Dermis microvascular lymphatic vessel endothelial cell (primary cell): ENCODE measurements around the gene BRD3. TPM values are rescaled to one million over a fixed set of nuclear protein-coding genes. Genes with fewer than 3 reads are reported as not detected.
"Not testable (repeated sequence)": the region's sequence is repeated elsewhere in the genome, so short reads cannot be mapped to it uniquely, and the experiment has no call there.

ENCODE experiments used
- DNase-seq, 2 donors: peaks; one replicate each; pipeline versions ENCODE4 v3.0.0 to v3.0.0-alpha.2; 2010; ENCODE audit warnings: low read depth in 2 of 2
- total RNA-seq: library from RNA; depleted of rRNA; stranded (reverse); fragments of >200 nt; gene quantifications from 2 replicates; pipeline ENCODE4 v1.2.1, GENCODE V29; 2014

BRD3 gene
- total RNA-seq, 1 donor from 2014 or later: 6.8 TPM

DNA sequence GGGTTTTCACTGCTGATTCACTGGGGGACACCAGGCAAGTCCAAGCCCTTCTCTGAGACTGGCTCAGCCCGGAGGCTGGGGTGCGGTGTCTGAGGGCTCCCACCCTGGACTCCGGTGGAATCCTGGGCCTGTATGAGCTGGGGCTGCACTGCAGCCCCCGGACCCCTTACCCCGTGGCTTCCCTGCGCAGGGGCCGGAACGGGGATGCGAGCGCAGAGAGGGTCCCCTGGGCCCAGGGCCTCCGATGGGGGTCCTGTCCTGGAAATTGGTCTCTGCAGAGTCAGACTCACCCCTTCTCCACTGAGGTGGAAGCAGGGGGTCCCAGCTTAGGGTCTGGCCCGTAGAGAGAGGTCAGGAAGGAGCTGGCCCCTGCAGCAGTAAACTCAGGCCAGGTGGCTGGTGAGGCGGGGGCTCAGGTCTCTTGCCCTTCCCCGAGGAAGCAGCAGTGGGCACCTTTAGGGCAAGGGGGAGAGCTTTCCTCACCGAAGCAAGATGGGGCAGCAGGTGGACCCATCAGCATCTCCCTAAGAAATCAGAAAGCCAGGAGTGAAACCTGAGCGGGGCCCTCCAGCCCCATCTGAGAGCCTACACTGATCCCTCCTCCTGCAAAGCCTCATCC lies 74.1 kb downstream of the BRD3 start:
- DNase-seq: no peak

- DNase-seq: peak; percentile 70 to 82
Measured at GRCh38 chr9:133992780-133993634, 74.8 kb downstream of the BRD3 start.

DNA sequence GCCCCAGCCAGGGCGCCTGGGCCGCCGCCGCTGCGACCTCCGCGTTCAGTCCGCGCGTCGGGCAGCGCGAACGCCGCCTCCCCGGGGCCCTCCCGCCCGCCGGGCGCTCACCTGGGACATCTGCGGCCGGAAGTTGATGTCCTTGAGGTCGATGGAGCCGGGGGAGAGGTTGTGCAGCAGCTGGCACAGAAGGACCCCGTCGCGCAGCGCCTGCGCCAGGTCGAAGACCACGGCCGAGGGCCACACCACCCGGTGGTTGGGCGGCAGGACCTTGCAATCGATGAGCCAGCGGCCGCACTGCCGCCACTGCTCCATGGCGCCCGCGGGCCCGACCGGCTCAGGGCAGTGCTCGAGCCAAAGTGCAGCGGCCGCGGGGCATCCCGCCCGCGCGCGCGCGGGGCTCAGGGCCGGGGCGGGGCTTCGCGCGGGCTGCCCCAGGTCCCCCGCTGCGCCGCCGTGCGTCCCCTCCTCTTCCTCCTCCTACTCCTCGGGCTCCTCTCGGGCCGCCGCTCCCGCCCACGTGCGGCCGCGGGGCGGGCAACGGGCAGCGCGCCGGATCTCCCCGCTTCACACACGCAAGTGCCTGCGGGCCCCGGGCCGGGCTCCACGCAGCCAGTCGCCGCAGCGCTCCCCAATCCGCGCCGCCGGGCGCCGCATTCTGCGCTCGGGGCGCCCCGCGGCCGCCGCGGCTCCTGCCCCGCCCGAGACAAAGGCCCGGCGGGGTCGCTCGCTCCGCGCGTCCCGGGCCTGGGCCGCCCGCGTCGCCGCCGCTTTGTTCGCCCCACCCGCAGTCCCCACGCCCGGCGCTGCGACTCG lies 75.7 kb downstream of the BRD3 start, which contains the start of gene VAV2:
Gene VAV2 (minus strand): TSS at position 361 of the 816 bp plus-strand sequence. CDS start 46 bp downstream, at position 315.
- DNase-seq: peak in 1 of 2 donors; percentile 70

DNA sequence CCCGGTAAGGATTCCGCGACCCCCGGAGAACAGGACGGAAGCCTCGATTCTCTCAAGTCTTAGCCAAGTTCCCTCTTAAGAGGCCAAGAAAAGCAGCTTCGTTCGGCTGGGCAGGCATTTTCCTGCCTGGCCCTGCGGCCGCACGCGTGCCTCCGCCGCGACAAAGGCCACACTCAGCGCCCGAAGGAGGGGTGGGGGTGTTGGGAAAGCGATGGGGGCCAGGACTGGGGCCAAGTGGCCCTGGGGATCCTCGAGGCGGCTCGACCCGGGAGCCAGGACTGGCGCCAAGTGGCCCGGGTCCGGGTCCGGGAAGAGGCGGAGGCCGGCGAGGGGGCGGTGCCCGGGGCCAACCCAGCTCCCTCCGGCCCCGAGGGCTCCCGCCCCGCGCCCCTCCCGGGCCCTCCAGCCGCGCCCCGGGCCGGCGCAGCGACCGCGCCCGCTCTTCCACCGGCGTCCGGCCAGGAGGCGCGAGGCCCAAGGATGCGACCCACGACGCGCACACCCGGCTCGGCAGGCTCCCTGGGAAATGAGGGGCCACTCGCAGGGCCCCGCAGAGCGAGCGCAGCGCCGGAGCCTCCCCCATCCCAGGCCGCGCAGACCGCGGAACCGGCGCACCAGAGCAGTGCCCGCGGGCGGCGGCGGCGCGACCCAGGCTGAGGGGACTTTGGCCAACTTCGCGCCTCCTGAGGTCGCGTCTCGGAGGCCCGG lies 76.5 kb downstream of the BRD3 start:
- peak in 1 of 2 donors; percentile 16 for DNase-seq

DNA sequence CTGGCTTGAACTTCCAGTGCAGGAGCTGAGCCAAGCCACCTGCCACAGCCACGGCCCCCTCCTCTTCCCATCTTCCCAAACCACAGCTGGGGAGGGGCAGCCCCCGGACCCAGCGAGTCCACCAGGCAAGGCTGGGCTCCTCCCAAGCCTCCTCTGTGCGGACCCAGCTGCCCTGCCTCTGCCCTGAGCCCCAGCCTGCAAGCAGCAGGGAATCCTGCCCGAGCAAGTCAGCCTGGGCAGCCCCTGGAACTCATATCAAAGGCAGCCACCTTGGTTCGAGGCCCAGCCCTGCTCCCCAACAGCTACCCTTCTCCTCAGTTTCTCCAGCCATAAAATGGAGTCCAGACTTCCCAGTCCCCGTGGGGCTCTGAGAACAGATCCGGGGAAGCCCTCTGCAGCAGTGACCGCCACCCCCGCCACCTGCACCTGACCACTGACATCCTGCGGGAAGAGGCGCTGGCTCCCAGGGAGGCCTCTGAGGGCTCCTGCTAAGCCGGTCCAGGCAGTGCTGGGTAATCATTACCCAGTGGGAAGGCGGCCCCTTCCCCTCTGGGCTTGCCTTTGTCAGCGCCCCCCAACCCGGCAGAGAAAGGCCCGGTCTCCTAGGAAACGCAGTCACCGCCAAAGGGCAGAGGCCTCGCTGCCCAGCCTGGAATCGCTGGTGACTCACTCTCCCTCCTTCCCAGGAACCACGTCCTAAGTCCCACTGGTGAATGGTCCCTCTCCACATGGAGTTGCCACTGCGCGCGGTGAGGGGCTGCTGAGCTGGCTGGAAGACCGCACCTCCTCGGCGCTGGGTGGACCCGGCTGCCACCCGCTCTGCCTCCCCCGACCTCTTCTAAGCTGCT lies 77.2 kb downstream of the BRD3 start:
- peak in 1 of 2 donors; percentile 81 for DNase-seq

DNA sequence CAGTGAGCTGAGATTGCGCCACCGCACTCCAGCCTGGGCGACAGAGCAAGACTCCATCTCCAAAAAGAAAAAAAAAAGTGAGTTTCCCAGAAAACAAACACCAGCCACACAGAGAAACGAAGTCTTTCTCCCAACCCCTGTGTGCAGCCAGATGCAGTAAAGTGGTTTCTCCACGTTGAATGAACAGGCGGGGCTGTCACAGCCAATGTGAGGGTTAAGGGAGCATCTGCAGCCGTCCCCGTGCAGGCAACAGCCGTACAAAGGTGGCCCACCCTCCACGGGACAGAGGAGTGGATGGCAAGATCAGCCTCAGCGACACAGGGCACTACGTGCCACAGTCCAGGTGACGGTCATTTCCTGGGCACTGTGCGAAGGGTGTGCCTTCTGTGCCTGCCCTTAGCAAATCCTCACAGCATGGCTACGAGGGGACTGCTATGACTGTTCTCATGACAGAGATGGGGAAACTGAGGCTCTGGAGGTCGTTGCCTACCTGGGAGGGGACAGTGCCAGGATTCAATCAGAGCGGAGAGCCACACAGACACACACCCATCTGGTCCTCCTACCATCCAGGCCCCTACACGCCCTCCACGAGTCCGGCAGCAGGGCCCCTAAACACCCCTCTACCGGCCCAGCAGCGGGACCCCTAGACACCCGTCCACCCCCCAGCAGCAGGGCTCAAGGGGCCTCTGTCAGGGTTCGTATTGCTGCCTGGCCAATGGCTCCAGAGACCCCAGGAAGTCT lies 78.0 kb downstream of the BRD3 start:
- no peak for DNase-seq

- DNase-seq: not testable (repeated sequence)
Measured at GRCh38 chr9:133988771-133989170, 79.1 kb downstream of the BRD3 start.

- no peak for DNase-seq
Measured at GRCh38 chr9:133987946-133988665, 79.7 kb downstream of the BRD3 start.

DNA sequence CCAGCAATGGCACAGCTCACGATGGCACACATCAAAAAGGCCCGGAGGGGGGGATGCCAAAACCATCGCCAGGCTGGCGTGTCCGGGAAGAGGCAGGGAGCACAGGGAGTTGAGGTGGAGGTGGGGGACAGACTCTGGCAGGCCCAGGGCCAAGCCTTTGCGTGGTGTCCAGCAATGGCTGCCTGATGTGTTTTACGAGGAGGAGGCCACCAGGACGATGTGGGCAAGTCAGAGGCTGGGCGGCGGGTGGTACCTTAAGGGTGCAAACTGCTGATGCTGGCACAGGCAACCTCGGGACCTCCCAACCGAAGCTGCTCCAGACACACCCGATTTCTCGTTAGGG lies 80.4 kb downstream of the BRD3 start:
- no peak for DNase-seq

DNA sequence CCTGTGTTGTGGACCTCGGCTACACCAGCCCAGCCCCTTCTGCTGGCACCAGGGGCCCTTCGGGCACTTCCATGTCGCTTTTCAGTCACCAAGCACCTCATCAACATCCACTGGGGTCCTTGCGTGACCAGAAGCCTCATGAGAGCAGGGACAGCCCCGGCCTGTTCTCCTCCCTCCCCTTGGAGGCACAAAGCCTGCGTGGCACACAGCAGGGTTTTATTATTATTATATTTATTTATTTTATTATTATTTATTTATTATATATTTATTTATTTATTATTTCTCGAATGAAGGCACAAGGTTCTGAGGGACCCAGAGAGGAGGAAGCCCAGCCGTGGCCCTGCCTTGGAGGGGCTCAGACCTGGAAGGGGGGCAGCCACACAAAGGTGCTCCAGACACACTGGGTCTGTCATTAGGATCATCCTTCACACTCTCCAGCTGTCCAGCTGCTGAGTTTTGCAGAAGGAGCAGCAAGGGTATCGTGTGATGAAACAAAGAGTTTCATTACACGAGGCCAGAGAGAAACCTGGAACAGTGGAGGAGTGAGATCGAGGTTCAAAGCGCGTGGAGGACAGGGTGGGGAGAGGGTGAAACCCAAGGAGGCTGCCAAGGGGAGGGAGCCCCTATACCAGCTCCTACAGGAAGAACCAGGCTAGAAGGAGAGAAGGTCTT lies 80.9 kb downstream of the BRD3 start:
- no peak for DNase-seq

DNA sequence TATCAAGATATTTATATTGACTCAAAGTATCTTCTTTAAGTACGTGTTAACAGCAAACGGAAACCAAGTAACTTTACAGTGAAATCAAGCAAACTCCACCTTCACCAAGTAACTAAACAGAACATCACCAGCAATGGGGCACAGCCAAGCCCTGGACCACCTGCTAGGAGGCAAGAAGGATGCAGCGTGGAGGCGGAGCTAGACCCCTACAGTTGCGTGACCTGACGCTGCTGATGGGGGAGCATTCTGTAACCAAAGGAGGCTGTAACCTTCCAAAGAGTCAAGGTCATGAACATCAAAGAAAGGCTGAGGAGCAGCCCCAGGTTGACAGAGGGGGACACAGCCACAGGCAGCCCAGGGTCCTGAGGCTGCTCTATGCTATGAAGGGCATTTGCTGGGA lies 81.8 kb downstream of the BRD3 start:
- DNase-seq: no peak

DNA sequence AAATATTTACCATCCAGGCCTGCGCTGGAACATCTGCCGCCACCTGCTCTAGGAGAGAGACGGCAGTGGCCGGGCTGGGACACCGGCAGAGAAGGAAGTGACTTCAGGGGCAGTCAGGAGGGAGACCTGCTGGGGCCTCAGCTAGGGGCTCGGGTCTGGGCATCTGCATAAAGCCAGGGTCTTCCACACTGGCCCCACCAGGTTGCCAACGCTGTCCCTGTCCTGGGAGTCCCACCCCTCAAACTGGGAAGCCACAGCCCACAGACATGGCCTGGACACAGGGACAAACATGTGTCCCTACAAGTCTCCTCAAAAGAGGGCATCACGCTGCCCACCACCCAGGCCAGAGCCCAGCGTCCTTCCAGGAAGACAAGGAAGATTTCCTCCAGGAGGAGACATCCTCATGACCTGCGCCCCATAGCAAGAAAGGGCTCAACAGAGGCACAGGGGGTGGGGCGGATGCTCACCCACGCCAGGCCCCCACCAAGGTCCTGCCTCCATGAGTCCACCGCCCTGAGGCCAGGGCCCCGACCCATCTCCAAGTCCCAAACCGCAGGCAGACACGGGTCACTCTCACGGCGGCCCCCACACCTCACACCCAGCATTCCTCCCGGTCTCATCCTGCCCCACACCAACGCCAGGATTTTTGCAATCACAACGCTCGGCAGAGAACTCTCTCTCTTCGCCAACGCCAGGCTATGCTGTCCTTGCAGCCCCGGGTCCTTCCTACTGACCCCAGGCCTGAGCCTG lies 84.7 kb downstream of the BRD3 start:
- DNase-seq: no peak

- no peak for DNase-seq
Measured at GRCh38 chr9:133981958-133982681, 85.7 kb downstream of the BRD3 start.

DNA sequence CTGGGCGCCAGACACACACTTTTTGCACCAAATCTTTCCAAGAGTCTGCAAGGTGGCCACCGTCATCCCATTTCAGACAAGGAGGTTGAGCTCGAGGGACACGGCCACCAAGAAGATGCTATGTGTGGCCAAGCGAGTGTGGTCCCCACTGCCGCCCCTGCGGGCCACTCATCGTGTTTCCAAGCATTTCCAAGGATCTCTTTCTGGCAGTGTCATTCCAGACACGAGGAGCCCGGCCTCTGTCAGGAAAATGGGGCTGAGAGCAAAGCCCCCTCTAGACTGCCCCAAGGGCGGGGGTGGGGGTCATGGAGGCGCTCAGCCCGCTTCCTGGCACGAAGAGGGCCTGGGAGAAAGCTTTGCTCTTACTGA lies 86.3 kb downstream of the BRD3 start:
- DNase-seq: no peak

- no peak for DNase-seq
Measured at GRCh38 chr9:133980864-133981588, 86.8 kb downstream of the BRD3 start.
